Endothelial cell of umbilical vein (primary cell): ENCODE data around the gene TMEM45B. TPM values are rescaled to one million over a fixed set of nuclear protein-coding genes. Genes with fewer than 3 reads are reported as not detected.

Source experiments
- BruUV-seq: library from RNA; stranded (reverse); fragments of 400-500 nt; replicated peaks from 2 replicates; lab custom pipeline; 2021; lab: Mats Ljungman, UMichigan
- CTCF ChIA-PET: fragments of 300-600, 350-600 bp; sonication (Branson Sonifier 250); formaldehyde crosslinking; loops from one replicate; lab custom pipeline; 2021; ENCODE audit warnings: antibody characterized with exemption, inconsistent platforms; lab: Charles Lee
- POLR2A ChIA-PET: fragments of 300-600, 350-600 bp; sonication (Branson Sonifier 250); formaldehyde crosslinking; loops from one replicate; lab custom pipeline; 2021; ENCODE audit warnings: antibody characterized with exemption, inconsistent platforms; lab: Charles Lee
- DNase-seq: peaks from one replicate; pipeline ENCODE4 v3.0.0-alpha.2; 2011; ENCODE audit warnings: low read depth, low spot score
- FAIRE-seq: peaks from 2 replicates; lab custom pipeline; 2011; peaks lifted over from hg19 to GRCh38; lab: Jason Lieb, UNC
- H2AFZ ChIP-seq: 2 replicates; pipeline ENCODE4 v1.6.0; 2012; ENCODE audit warnings: low read depth, low read length, control low read depth, inconsistent platforms
- H3K27ac ChIP-seq: 2 replicates; pipeline ENCODE4 v1.5.1; 2011; ENCODE audit warnings: low read depth, mild to moderate bottlenecking, control low read depth, low read length, moderate library complexity; ENCODE audit not compliant: insufficient read depth
- H3K27me3 ChIP-seq, 2 experiments: 2 replicates each; pipeline versions ENCODE4 v1.6.0 to v1.6.1; 2011; ENCODE audit warnings: low read length in 2 of 2, mixed read lengths in 1 of 2; ENCODE audit not compliant: control insufficient read depth in 2 of 2, insufficient read depth in 2 of 2
- H3K36me3 ChIP-seq, 2 experiments: 2 replicates in 1 of 2; 3 replicates in 1 of 2; pipeline ENCODE4 v1.5.1; 2011; ENCODE audit warnings: low read length in 2 of 2, mild to moderate bottlenecking in 1 of 2, moderate library complexity in 1 of 2; ENCODE audit not compliant: control insufficient read depth in 2 of 2, insufficient read depth in 2 of 2; ENCODE audit errors: extremely low read depth in 1 of 2
- H3K4me1 ChIP-seq: 3 replicates; pipeline ENCODE4 v1.5.1; 2011; ENCODE audit warnings: mild to moderate bottlenecking, low read length; ENCODE audit not compliant: control insufficient read depth, insufficient read depth; ENCODE audit errors: extremely low read depth
- H3K4me2 ChIP-seq: 2 replicates; pipeline ENCODE4 v1.6.1; 2011; ENCODE audit warnings: low read length, control low read depth, mixed read lengths; ENCODE audit not compliant: insufficient read depth
- H3K4me3 ChIP-seq, 3 experiments: fragments of 200-600 bp in 1 of 3; sonication (generic), shearing (Covaris generic) in 1 of 3; replicated peaks in 1 of 3; 2 replicates each; pipeline ENCODE4 v1.5.1; 2011 to 2016; ENCODE audit warnings: control low read depth in 3 of 3, low read length in 3 of 3, mild to moderate bottlenecking in 2 of 3, inconsistent platforms in 1 of 3, low read depth in 1 of 3, moderate library complexity in 1 of 3; ENCODE audit not compliant: insufficient read depth in 1 of 3
- H3K79me2 ChIP-seq: 2 replicates; pipeline ENCODE4 v1.6.0; 2012; ENCODE audit warnings: low read length, inconsistent platforms; ENCODE audit not compliant: control insufficient read depth, insufficient read depth
- H3K9ac ChIP-seq: replicated peaks from 2 replicates; pipeline ENCODE3; 2011; ENCODE audit warnings: low read length, control low read depth; ENCODE audit not compliant: insufficient read depth; ENCODE audit errors: extremely low read depth
- H3K9me1 ChIP-seq: replicated peaks from 3 replicates; pipeline ENCODE4 v1.6.0; 2011; ENCODE audit warnings: mild to moderate bottlenecking, low read length; ENCODE audit not compliant: control insufficient read depth, insufficient read depth; ENCODE audit errors: extremely low read depth
- H3K9me3 ChIP-seq: replicated peaks from 2 replicates; pipeline ENCODE4 v1.5.1; 2012; ENCODE audit warnings: low read length, inconsistent platforms; ENCODE audit not compliant: control insufficient read depth, insufficient read depth
- H4K20me1 ChIP-seq: replicated peaks from 2 replicates; pipeline ENCODE3; 2011; ENCODE audit warnings: mild to moderate bottlenecking, low read length; ENCODE audit not compliant: control insufficient read depth, insufficient read depth; ENCODE audit errors: extremely low read depth
- EZH2 ChIP-seq: IDR thresholded peaks from 2 replicates; pipeline ENCODE4 v1.6.1; 2012; ENCODE audit warnings: borderline replicate concordance, low read depth, mild to moderate bottlenecking, moderate library complexity, low read length, inconsistent platforms; ENCODE audit not compliant: severe bottlenecking
- FOS ChIP-seq: IDR thresholded peaks from 2 replicates; pipeline ENCODE4 v1.6.1; 2011; ENCODE audit warnings: mild to moderate bottlenecking, low read length, moderate library complexity, borderline replicate concordance; ENCODE audit not compliant: insufficient read depth
- GATA2 ChIP-seq: IDR thresholded peaks from 2 replicates; pipeline ENCODE4 v1.7.0; 2011; ENCODE audit warnings: low read depth, mild to moderate bottlenecking, moderate library complexity, mixed read lengths, low read length; ENCODE audit not compliant: insufficient read length, insufficient read depth
- dilution Hi-C: fragments of 300-500 bp; cut with MboI; formaldehyde crosslinking; loops from one replicate; pipeline ENCODE4 v1.15.0; 2019; ENCODE audit warnings: low sequenced_read_pairs; ENCODE audit not compliant: extremely low pct_ligation_motif_present
- intact Hi-C: fragments of 100-400 bp; cut with micrococcal nuclease; formaldehyde crosslinking; loops from one replicate; pipeline ENCODE4 v1.10.0; 2022
- polyA plus RNA-seq, 4 experiments: library from polyadenylated mRNA; depleted of rRNA in 3 of 4; stranded (reverse) in 3 of 4; unstranded in 1 of 4; fragments of >200 nt; gene quantifications; 2 replicates each; pipeline versions ENCODE4 v1.2.1 to v1.2.3, GENCODE V29; 2011 to 2012; ENCODE audit warnings: missing spikeins in 1 of 4
- total RNA-seq: library from RNA; stranded (reverse); gene quantifications from 2 replicates; pipeline ENCODE4 v1.2.3, GENCODE V29; 2021
- TF ChIP-seq, protein P1 (sequence below), 2 donors: IDR thresholded peaks; 1 replicate in 1 of 2; 2 replicates in 1 of 2; pipeline ENCODE4 v1.5.1; 2011; ENCODE audit warnings: low read length in 2 of 2, mild to moderate bottlenecking in 2 of 2, moderate library complexity in 2 of 2, control low read depth in 1 of 2, inconsistent platforms in 1 of 2, low read depth in 1 of 2; ENCODE audit not compliant: insufficient read depth in 1 of 2; ENCODE audit errors: extremely low read depth in 1 of 2

Gene TMEM45B
- total and polyA plus RNA-seq, 2 donors (not counting 3 experiments of a cell fraction or from before 2014, with no cell fraction given), result 0.08 TPM; not detected in 1

DNA sequence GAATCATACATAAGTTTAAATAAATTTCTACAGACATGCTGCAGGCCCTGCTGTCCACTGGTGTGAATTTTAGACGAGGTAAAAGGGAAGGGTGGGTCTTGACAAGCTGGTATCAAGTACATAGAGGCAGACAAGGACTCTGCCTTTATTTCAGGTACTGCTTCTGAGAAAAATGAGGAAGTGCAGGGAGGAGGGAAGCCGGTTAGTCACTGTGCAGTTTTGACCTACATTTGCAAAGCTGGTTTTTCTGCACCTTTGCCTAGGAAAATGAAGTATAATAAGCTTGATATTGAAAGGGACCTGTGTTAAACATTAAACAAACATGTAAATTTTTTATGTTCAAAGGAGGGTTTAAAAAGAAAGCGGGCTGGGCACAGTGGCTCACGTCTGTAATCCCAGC, 24.6 kb downstream of the TMEM45B start:
- no peaks in the 10 kb centered on the region for H3K4me1 ChIP-seq
- no peaks in the 10 kb centered on the region for H4K20me1 ChIP-seq
- ChIA-PET POLR2A (no interaction called here), CTCF (no interaction called here)
- FAIRE-seq (no peak), DNase-seq (no peak)
- H3K9me1 ChIP-seq, result no peaks in the 10 kb centered on the region
- H3K27me3 ChIP-seq, result no peaks in the 10 kb centered on the region
- H3K4me3 ChIP-seq, result no peak overlapping the region
- H3K9me3 ChIP-seq, result no peaks in the 10 kb centered on the region
- TF ChIP-seq EZH2, result no peak
- H3K36me3 ChIP-seq, result no peaks in the 10 kb centered on the region
- H3K27ac ChIP-seq, result no peak overlapping the region
- H3K79me2 ChIP-seq, result no peaks in the 10 kb centered on the region
- dilution Hi-C loops, result no loop called here
- no peak overlapping the region for H2AFZ ChIP-seq
- no peak overlapping the region for H3K4me2 ChIP-seq
- BruUV-seq, result no TSS peak
- H3K9ac ChIP-seq, result no peak overlapping the region
- intact Hi-C loops, result no loop called here

DNA sequence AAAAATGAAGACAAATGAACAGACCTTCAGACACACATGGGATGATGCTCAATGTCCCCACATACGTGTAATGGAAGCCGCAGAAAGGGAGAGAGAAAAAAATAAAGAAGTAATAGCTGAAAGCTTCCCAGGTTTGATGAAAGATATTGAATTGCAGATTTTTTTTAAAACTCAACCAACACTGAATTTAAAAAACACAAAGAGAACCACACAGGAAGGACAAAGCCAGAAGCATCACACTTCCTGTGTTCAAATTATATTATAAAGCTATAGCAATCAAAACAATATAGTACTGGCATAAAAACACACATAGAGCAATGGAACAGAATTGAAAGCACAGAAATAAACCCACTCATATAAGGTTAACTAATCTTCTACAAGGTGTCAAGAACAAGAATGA, 26.5 kb downstream of the TMEM45B start:
- Histone ChIP-seq H3K9ac (no peak overlapping the region), H4K20me1 (no peaks in the 10 kb centered on the region), H3K27me3 (no peaks in the 10 kb centered on the region), H3K9me3 (no peaks in the 10 kb centered on the region), H3K79me2 (no peaks in the 10 kb centered on the region), H3K4me1 (no peaks in the 10 kb centered on the region), H3K4me2 (no peak overlapping the region), H3K27ac (no peak overlapping the region), H2AFZ (no peak overlapping the region), H3K4me3 (no peak overlapping the region), H3K9me1 (no peaks in the 10 kb centered on the region), H3K36me3 (no peaks in the 10 kb centered on the region)
- FAIRE-seq, result no peak
- ChIA-PET POLR2A (no interaction called here), CTCF (no interaction called here)
- dilution Hi-C loops (no loop called here), intact Hi-C loops (no loop called here)
- no TSS peak for BruUV-seq
- TF ChIP-seq, protein P1, sequence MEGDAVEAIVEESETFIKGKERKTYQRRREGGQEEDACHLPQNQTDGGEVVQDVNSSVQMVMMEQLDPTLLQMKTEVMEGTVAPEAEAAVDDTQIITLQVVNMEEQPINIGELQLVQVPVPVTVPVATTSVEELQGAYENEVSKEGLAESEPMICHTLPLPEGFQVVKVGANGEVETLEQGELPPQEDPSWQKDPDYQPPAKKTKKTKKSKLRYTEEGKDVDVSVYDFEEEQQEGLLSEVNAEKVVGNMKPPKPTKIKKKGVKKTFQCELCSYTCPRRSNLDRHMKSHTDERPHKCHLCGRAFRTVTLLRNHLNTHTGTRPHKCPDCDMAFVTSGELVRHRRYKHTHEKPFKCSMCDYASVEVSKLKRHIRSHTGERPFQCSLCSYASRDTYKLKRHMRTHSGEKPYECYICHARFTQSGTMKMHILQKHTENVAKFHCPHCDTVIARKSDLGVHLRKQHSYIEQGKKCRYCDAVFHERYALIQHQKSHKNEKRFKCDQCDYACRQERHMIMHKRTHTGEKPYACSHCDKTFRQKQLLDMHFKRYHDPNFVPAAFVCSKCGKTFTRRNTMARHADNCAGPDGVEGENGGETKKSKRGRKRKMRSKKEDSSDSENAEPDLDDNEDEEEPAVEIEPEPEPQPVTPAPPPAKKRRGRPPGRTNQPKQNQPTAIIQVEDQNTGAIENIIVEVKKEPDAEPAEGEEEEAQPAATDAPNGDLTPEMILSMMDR (IDR thresholded peaks at IDR 0.05; ENCODE audit: extremely low read depth in 1 of 2, insufficient read depth in 1 of 2, low read depth in 1 of 2, low read length in 2 of 2), result no peak
- TF ChIP-seq GATA2 (no peak), EZH2 (no peak), FOS (no peak)
- DNase-seq, result no peak
